PFSK-1 (cell line): ENCODE data around the gene IQCK.

Experiments used
- FOXP2 ChIP-seq: optimal IDR thresholded peaks from 2 replicates; pipeline ENCODE3; 2011; ENCODE audit warnings: borderline replicate concordance, control low read depth, inconsistent platforms; ENCODE audit not compliant: insufficient read depth; ENCODE audit errors: extremely low read length, extremely low read depth
- POLR2AphosphoS5 ChIP-seq: IDR thresholded peaks from 2 replicates; pipeline ENCODE4 v1.6.1; 2012; ENCODE audit warnings: low read depth, mild to moderate bottlenecking, control low read depth, low read length, moderate library complexity
- SIN3A ChIP-seq: IDR thresholded peaks from 2 replicates; pipeline ENCODE4 v1.6.1; 2012; ENCODE audit warnings: mild to moderate bottlenecking, low read length, moderate library complexity, borderline replicate concordance; ENCODE audit not compliant: insufficient read depth
- TAF1 ChIP-seq: IDR thresholded peaks from 2 replicates; pipeline ENCODE4 v1.6.1; 2012; ENCODE audit warnings: low read length, control low read depth, borderline replicate concordance; ENCODE audit not compliant: insufficient read depth
- TF ChIP-seq, protein P1 (sequence below), 2 experiments: IDR thresholded peaks; 2 replicates each; pipeline versions ENCODE4 v1.6.1 to v1.8.0; 2011 to 2012; ENCODE audit warnings: low read depth in 2 of 2, low read length in 2 of 2, control low read depth in 1 of 2, inconsistent platforms in 1 of 2, mild to moderate bottlenecking in 1 of 2, moderate library complexity in 1 of 2; ENCODE audit not compliant: insufficient read depth in 1 of 2

DNA sequence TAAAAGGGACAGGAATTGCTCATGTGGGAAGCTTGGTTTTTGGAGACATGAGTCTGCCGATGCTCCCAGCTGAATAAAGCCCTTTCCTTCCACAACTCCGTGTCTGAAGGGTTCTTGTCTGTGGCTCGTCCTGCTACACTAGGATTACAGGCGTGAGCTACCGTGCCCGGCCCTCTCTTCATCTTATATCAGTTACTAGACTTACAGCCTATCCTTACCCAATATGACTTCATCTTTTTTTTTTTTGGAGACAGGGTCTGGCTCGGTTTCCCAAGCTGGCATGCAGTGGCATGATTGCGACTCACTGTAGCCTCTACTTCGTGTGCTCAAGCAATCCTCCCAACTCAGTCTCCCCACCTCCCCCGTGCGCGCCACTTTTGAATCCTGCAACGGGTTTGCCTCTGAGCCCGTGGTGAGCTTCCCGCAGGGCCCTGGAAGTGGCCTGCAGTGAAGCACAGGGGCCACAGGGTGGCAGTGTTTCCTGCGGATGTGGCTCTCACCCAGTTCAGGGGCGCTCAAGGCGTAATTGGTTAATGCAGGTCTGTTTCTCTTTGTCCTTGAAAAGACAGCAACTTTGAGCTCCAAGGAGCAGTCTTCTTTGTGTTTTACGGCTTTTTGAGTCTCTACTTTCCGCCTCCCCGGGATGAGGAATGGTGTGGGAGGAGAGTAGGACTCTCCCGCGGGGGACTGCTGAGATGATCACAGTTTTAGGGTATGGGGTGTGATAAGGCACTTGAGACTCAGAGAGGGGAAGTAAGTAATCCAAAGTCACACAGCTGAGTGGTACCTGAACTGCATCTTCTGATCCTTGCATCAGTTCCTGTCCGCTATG lies 189.3 kb downstream of the IQCK start:
- TF ChIP-seq SIN3A (no peak), POLR2AphosphoS5 (no peak), TAF1 (no peak), FOXP2 (no peak)
- TF ChIP-seq, protein P1, sequence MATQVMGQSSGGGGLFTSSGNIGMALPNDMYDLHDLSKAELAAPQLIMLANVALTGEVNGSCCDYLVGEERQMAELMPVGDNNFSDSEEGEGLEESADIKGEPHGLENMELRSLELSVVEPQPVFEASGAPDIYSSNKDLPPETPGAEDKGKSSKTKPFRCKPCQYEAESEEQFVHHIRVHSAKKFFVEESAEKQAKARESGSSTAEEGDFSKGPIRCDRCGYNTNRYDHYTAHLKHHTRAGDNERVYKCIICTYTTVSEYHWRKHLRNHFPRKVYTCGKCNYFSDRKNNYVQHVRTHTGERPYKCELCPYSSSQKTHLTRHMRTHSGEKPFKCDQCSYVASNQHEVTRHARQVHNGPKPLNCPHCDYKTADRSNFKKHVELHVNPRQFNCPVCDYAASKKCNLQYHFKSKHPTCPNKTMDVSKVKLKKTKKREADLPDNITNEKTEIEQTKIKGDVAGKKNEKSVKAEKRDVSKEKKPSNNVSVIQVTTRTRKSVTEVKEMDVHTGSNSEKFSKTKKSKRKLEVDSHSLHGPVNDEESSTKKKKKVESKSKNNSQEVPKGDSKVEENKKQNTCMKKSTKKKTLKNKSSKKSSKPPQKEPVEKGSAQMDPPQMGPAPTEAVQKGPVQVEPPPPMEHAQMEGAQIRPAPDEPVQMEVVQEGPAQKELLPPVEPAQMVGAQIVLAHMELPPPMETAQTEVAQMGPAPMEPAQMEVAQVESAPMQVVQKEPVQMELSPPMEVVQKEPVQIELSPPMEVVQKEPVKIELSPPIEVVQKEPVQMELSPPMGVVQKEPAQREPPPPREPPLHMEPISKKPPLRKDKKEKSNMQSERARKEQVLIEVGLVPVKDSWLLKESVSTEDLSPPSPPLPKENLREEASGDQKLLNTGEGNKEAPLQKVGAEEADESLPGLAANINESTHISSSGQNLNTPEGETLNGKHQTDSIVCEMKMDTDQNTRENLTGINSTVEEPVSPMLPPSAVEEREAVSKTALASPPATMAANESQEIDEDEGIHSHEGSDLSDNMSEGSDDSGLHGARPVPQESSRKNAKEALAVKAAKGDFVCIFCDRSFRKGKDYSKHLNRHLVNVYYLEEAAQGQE (IDR thresholded peaks at IDR 0.05; ENCODE audit: insufficient read depth in 1 of 2, low read depth in 2 of 2, low read length in 2 of 2): no peak
